Renal pelvis (tissue), 4 donors: ENCODE data around the gene ARHGEF4. TPM values are rescaled to one million over a fixed set of nuclear protein-coding genes. Genes with fewer than 3 reads are reported as not detected.

Experiments used
- DNase-seq: peaks from one replicate; pipeline ENCODE4 v3.0.0-alpha.2; 2013
- polyA plus RNA-seq, 3 donors: library from polyadenylated mRNA; unstranded; fragments of 120-200 nt; gene quantifications; one replicate each; pipeline ENCODE4 v1.2.1, GENCODE V29; 2013; ENCODE audit not compliant: insufficient read length in 3 of 3

Gene ARHGEF4
- polyA plus RNA-seq, 3 donors, result 6.5 to 8.4 (median 8.0) TPM

DNA sequence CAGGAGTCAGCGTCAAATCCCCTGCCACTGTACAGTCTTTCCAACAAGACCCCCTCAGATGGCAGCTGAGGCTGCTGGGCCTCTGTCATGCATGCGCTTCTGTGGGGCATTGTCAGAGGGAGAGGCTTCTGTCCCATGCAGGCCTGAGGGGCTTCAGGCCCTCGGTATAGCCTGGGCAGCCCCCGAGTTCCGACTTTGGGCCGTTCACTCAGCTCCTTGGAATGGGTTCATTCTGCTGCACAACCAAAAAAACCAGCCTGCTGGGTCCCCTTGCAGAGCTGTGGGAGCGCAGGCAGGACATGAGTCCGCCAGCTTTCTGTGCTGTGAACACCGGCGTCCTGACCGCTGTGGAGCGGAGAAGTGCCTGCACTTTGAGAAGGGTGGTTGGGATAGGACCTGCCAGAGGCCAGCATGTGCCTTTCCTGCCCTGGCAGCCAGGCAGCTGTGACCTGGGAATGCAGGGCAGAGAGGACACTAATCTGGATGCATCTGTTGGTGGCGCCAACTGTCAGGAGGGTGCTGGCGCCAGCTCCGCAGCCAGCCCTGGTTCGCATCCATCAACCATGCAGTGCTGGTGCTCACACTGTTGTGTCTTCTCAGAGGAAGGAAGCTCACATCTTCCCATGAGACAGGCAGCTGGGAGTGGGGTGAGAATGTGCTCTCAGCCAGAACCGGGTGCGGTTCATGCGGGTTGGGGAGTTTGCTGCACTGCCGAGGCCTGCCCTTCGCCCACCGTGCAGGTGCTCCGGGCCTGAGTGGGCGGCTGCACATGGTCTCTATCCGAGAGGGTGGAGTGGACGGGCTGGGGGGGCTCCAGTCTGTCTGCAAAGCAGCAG is 14.3 kb downstream of the ARHGEF4 start:
- no peak for DNase-seq

DNA sequence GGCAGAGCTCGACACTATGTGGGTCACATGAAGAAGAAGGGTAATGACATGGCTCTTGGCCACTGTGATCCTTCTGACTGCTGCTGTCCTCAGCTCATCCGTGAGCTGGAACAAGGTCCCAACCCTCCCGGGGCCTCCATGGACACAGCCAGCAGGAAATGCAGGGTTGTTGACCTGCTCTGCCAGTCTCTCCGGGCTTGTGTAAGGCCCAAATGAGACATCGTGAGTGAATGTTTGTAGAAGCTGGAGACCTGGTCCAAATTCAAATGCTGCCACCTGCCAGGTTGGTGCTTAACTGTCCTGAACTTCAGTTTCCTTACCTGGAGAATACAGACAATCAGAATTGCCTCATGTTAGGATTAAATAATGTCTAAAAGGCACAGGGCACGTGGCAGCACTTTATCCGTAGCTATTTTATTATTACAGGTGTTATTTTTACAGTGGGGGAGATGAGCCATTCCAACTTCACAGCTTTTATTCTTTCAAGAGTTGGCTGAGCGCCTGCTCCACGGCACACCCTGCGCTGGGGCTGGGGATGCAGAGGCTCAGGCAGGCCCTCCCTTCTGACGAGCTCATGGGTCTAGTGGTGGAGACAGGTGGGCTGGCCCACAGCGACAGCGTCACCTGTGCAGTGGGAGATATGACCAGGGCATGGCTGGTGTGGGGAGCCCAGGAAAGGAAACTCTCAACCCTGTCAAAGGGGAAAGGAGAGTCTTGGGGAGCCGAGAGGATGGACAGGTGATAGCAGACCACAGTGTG is 15.1 kb downstream of the ARHGEF4 start:
- DNase-seq, result no peak

DNA sequence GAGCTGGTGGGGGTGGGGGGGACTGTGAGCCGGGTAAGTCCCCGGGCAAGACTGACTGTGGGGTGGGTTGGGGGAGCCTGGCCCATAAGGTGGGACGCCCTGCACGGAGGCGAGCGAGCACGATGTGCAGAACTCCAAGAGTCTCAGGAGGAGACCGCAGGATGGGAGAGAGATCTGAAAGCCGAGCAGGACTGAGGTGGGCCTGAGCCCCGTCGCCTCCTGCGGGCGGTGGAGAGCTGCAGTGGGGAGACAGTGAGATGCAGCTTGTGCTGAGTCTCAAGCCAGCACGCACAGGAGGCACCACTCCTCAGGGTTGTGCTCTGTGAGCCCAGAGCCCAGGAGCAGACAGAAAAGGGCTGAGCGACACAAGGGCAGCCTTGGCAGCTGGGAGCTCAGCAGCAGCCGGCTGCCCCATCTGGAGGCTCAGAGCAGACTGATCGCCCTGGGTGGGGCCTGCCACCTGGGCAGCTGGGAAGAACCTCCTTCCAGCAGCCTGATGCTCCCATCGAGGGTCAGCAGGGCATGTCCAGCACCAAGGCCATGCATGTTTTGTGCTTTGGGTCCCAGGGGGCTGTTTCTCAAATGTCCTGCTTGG is 15.9 kb downstream of the ARHGEF4 start:
- no peak for DNase-seq

DNA sequence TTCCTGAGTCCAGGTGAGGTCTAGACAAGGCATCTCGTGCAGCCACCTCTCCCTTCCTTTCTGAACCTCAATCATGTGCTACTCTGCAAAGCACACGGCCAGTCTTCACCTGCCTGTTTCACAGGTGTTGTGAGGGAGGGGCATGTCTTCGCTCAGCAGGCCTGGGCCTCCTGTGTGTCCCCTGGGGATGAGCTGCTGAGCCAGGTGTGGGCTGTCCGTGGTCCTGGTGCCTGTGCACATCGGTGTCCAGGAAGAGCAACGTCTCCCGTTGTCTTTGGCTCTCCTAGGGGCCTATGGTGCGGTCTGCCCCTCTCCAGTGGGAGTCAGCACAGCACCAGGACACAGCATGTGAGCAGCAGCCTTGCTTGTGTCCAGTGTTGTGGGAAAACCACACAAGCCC is 16.7 kb downstream of the ARHGEF4 start:
- no peak for DNase-seq

DNA sequence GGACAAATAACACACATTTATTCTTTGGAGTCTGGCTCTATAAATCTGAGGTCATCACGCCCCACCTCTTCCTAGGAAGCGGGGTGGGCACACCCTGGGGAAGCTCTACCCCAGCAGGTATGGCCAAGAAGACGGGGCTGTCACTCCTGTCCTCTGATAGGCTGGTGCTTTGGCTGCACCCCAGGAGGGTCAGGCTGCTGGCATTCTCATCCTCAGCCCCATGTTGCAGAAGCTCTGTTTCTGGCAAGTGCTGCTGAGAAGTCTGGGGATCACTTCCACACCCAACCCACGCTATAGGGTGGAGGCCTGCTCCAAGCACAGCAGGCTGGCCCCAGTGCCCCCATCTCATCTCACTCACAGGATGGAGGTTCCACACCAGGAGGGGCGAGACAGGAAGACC is 17.6 kb downstream of the ARHGEF4 start:
- DNase-seq, result no peak

DNA sequence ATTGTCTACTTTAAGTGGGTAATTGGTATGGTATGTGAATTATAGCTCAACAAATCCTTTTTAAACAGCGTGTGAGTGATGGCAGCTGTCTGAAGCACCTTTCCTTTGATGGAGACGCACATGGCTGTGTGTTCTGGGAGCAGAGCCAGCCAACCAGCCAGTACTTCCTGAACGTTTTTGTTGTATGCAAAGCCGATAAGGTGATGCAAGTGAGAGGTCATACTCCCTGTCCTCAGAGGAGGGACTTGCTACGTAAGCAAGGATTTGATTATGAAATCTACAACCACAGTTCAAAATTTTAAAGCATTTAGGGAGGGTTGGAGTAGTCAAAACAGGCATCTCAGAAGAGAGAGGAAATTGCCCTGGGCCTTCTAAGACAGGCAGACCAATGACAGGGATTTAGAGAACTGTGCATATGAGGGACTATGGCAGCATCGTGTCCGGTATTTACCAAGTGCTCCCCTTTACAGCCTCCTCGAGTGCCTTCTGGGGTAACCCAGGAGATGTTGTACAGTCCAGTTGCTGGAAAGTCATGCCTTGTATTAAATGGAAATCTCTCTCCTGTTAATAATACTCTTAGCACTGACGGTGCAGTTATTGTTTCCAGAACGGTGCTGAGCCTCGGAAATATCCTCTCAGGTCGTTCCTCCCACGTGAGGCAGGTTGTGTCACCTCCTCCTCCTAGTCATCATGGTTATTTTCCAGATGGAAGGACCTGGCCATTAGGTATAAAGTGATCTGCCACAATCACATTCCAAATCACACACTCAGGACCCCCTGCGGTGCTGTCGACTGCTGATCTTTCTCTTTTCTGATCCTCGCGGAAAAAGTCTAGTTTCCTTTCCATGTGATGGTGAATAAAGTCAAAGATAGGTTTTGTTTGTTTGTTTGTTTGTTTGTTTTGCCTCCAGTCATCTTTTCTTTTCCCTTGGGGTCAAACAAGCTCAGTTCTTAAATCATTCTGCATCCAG is 28.4 kb downstream of the ARHGEF4 start:
- no peak for DNase-seq

DNA sequence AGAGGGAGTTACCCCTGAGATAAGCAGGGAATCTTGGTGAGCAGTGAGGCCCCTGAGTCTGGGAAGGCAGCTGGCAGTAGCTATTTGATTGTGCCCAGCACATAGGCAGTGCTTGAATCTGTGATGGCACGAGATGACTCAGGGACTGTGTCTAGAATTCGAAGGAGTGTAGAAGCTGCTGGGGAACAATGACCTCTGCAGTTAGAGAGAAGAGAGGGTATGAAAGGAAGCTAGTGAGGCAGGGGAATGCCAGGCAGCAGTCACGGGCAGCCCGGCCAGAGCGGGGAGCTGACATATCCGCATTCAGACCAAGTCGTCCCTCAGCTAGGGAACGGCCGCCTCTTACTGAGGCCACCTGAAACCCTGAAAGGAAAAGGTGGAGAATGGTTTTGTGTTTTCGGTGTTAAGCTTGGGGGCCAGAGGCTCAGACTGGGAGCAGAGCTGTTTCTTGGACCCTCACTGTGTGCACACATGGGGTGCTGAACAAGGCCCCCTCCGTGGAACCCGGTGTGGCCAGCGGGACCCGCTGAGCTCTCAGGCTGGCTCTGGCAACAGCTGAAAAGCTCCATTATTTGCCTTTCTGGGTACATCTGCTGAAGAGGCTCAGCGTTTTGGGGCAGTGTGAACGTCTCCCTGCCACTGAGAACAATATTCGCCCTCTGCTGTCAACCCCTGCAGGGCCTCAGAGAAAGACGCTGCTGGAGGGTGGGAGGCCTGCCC is 32.9 kb downstream of the ARHGEF4 start:
- no peak for DNase-seq

DNA sequence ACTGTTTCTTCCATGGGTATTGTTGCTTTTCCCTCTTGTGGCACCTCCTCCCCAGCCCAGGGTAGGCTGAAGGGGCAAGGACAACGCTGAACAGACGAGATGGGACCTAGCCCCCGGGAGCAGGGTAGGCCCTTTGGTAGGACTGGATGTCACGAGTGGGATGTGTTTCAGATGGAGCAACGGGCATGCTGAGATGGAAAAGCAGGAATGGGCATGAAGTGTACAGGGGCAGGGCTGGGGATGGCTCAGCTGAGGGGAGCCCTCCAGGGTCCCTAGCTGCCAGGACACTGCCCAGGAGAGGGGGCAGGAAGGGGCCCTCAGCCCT is 33.4 kb downstream of the ARHGEF4 start:
- no peak for DNase-seq

DNA sequence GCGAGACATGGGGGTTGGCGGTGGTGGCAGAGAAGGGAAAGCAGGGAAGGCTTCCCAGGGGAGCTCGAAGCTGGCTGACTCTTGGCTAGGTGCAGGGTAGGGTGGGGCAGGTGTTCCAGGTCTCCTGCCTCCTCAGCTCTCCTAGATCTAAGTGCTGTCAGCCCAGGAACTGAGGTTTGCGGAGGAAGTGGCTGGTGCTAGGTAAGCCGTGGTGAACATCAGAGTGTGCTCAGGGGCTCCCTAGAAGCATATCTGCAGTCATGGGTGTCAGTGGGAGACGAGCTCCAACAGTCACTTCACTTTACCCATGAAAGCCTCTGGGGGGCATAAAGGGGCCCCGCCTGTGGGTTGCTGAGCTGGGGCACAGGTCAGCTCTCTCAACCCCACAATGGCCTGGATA is 34.1 kb downstream of the ARHGEF4 start:
- no peak for DNase-seq

DNA sequence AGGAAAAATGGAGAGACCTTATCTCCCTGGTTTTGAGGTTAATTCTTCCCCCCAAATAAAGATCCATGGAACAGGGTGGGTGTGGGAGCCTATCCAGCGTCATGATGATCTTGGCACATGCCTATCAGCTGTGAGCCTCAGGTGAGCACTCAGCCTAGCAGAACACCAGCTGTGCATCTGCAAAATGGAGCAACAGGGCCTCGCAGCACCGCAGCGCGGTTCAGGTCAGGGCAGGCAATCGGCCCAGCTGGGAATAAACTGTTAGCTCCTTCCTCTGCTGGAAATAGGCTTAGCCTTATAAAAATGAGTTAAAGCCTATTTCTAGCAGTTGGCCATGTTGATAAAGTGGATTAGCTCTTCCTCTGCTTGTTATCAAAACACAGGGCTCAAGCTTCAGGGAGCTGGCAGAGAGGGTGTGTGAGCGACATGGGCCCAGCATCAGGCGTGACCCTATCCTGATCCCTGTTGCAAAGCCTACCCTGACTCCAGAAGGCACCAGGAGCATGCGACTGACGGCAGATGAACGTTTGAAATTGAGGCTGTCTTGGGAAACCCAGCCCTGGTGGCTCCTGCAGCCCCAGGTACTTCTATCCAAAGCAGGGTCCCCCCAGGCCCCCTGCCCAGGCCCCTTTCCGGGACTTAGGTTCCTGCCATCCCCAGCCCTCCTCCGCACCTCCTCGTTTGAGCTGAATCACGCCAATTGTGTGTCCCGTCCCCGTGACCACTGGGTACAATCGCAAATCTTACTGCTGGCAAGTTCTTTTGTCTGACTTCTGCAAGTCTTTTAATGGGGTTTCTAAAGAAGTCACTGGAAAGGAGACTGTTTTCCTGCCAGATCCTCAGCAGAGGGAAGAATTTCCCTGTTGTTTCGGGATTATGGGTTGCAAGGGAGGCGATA is 35.4 kb downstream of the ARHGEF4 start:
- no peak for DNase-seq

DNA sequence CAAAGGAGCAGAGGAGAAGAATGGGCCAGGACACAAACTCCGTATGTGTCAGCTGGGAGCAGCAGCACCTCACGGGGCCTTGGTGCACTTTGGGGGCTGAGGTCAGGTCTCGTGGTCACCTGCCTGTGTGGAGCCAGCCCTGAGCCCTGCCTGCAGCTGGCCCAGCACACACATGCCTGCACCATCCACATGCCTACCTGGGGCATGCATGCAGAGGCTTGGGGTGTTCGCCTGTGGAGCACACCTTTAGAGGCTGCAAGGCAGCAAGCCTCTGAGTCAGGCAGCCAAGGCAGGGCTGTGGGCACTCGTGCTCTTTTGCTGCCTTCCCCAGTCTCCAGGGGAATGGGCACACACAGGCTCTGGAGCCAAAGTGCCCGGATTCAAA is 36.0 kb downstream of the ARHGEF4 start:
- no peak for DNase-seq

DNA sequence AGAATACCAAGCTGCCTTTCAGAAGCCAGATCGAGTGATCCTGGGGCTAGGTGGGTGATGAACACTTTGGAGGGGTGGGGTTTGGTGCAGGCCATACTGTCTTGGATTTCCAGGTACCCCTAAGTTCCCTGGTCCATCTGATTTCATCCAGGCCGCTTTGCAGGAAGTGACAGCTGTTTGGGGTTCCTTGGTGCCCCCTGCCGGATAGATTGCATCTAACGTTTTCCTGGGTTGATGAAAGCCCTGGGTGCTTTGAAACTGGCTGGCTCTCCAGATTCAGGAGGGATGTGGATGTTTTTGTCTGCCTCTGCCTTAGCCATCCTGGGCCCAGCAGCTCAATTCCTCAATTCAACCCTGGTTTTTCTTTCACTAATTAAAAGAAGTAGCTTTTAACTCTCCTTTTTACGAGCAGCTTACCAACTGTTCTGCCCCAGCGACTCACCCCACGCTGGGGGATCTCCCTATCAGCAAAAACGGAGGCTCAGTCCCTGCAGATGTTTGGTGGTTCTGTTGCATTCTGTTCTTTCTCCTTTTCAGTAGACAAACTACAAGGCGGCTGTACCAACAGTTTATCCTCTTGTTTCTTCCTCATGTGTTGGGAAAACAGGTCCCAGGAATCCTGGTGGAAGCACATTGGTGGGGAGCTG is 37.1 kb downstream of the ARHGEF4 start:
- DNase-seq, result peak; percentile 68

DNA sequence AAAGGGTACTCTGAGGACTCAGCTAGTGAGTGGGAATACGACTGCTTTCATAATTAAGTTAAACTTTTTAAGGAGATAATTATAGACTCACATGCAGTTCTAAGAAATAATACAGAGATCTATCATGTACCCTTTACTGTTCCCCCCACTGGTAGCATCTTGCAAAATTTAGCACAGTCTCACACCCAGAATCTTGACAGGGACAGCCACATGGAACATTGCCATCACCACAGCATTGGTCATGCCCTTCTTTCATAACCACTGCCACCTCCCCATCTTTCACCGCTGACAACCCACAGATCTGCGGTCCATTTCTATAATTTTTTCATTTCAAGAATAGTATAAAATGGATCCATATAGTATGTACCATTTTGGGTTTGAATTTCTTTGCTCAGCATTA is 37.8 kb downstream of the ARHGEF4 start:
- DNase-seq, result no peak

DNA sequence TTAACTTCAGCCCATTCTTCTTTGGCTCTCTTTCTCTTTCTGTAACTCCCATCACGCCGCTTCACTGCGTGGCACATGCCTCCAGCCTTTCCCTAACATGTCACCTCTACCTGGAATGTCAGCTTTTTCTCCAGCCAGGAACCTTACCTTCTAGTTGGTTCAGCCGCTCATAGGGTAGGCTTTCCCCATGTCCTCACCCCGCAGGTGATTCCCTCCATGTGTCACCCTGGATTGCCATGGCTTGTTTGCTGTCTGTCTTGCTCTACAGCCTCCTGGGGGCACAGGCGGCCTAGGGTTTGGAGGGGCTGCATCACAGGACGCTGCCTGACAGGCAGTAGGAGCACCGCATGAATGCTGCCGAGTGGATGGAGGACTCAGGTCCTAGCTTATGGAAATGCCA is 39.2 kb downstream of the ARHGEF4 start:
- no peak for DNase-seq

DNA sequence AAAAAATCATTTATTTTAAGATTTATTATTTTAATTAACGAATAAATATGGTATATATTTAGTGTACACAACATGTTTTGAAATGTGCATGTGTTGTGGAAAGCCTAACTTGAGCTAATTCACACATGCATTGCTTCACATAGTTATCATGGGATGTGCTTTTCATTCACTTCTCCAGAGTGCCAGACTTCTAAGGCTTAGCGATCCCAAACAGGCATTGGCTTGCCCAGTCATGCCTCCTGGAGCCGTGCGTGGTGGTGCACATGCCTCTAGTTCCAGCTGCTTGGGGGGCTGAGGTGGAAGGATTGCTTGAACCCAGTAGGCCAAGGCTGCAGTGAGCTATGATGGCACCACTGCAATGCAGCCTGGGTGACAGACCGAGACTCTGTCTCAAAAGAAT is 40.5 kb downstream of the ARHGEF4 start:
- DNase-seq, result no peak

DNA sequence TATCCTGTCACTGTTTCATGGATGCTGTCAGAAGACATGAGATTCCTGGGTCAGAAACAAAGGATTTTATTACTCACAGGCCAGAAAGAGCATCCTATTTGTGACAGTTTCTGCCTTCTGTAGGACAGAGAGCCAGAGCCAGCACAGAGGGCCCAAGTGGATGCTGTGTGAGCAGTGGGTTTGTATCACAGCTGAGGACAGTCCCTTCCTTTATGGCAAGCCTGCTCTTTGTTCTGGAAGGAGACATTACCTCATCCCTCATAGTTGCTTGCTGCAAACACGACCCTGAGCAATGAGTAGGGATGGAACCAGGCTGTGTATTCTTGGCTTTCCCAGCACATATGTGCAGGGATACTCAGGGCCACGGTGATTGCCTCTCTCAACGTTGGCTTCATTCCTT is 41.6 kb downstream of the ARHGEF4 start:
- no peak for DNase-seq

DNA sequence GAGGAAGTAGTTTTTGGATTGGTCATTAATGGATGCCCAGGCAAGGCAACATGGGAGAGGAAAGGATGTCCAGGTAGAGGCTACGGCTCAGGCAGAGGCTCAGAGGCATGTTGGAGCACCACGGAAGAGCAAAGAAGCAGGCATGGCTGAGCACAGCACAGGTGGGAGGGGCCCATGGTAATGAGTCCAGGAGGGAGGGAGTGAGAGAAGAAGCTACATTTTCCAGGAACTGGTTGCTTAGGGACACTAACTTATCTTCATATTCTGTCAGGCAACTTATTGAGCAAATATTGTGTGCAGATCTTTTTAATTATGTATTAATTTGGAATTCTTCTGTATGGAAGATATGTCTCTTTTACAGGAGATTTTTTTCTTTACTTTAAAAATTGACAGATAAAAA is 42.2 kb downstream of the ARHGEF4 start:
- no peak for DNase-seq

DNA sequence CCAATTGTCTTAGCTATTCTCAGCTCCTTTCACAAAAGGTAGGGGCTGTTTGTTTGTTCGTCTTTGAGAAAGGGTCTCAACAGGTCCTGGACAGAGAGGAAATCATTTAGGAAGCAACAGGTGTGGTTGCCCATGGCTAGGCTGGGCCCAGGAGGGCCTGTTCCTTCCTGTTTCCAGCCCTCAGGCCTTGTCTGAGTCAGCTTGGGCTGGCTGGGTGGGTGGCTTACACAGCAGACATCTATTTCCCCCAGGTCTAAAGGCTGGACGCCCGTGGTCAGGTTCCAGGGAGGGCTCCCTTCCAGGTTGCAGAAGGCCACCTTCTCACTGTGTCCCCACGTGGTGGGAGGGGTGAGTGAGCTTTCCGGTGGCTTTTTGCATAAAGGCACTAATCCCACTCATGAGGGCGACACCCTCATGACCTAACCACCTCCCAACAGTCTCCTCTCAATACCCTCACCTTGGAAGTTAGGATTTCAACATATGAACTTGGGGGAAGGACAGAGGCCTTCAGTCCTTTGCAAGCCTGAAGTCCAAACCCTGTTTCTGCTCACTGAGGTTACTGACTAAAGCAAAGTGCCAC is 45.5 kb downstream of the ARHGEF4 start:
- DNase-seq, result no peak

DNA sequence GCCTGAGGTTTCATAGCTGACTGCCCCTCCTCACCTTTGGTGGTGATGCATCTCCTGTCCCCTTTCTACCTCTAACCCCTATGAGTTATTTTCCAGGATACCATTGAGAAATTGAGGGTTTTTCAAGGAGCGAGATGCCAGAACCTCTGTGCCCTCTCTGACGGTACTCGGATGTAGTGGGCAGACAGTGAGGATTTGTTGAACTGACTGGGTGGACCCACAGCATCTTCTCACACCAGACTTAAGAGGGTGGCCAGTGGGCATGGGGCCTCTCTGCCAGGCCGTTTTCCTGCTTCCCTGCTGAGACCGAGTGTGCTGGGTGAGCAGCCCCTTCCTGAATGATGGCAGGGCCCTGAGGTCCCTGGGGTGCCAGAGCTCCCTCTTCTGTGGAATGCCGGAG is 46.3 kb downstream of the ARHGEF4 start:
- no peak for DNase-seq
